IPS-18a (cell line): ENCODE measurements around the gene FAM43A.

Experiments used
- H3K27ac ChIP-seq: one replicate; pipeline ENCODE4 v1.5.1; 2013; ENCODE audit warnings: low read length
- H3K27me3 ChIP-seq: one replicate; pipeline ENCODE4 v1.6.1; 2013; ENCODE audit warnings: mild to moderate bottlenecking, low read length; ENCODE audit not compliant: control insufficient read depth, insufficient read depth
- H3K36me3 ChIP-seq: one replicate; pipeline ENCODE4 v1.6.1; 2013; ENCODE audit warnings: low read depth, low read length; ENCODE audit not compliant: control insufficient read depth
- H3K4me1 ChIP-seq: one replicate; pipeline ENCODE4 v1.6.1; 2013; ENCODE audit warnings: low read depth, low read length; ENCODE audit not compliant: control insufficient read depth
- H3K4me3 ChIP-seq: one replicate; pipeline ENCODE4 v1.5.1; 2013; ENCODE audit warnings: low read length
- H3K9ac ChIP-seq: one replicate; pipeline ENCODE4 v1.6.1; 2013; ENCODE audit warnings: mild to moderate bottlenecking, low read length, moderate library complexity
- H3K9me3 ChIP-seq: one replicate; pipeline ENCODE4 v1.6.1; 2013; ENCODE audit warnings: low read depth, low read length; ENCODE audit not compliant: control insufficient read depth

Gene FAM43A

GRCh38 chr3:194688946-194689345 lies 3.3 kb downstream of the FAM43A start:
- H3K27ac ChIP-seq: no peak overlapping the region
- H3K4me1 ChIP-seq: peaks cover 8% of the 10 kb centered on the region
- H3K9me3 ChIP-seq: no peaks in the 10 kb centered on the region
- H3K36me3 ChIP-seq: no peaks in the 10 kb centered on the region
- no peak overlapping the region for H3K9ac ChIP-seq
- peaks cover 36% of the 10 kb centered on the region for H3K27me3 ChIP-seq
- peak overlapping the region; percentile 78 for H3K4me3 ChIP-seq

DNA sequence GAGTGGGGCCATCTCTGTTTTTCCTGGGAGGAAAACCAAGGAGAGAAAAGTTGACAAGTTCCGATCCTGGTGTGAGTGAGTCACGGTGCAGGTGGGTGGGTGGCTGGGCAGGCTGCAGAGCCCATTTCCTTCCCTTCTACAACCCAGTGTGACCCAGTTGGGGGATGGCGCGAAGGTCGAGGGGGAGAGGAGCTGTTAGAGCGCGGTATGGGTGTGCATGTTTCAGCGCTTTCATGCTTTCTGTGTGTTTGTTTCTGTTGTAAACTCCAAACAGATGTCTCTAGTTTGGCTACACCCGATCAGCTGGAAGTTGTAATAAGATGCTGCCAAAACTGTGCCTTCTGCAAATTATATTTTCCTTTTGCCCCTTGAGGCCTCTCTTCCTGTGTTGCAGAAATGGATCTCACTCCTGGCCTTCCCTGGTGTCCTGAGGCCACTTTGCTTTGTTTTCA lies 3.8 kb downstream of the FAM43A start:
- Histone ChIP-seq H3K4me1 (peaks cover 8% of the 10 kb centered on the region), H3K9me3 (no peaks in the 10 kb centered on the region), H3K27me3 (peaks cover 31% of the 10 kb centered on the region), H3K9ac (no peak overlapping the region), H3K4me3 (no peak overlapping the region), H3K36me3 (no peaks in the 10 kb centered on the region), H3K27ac (no peak overlapping the region)

DNA sequence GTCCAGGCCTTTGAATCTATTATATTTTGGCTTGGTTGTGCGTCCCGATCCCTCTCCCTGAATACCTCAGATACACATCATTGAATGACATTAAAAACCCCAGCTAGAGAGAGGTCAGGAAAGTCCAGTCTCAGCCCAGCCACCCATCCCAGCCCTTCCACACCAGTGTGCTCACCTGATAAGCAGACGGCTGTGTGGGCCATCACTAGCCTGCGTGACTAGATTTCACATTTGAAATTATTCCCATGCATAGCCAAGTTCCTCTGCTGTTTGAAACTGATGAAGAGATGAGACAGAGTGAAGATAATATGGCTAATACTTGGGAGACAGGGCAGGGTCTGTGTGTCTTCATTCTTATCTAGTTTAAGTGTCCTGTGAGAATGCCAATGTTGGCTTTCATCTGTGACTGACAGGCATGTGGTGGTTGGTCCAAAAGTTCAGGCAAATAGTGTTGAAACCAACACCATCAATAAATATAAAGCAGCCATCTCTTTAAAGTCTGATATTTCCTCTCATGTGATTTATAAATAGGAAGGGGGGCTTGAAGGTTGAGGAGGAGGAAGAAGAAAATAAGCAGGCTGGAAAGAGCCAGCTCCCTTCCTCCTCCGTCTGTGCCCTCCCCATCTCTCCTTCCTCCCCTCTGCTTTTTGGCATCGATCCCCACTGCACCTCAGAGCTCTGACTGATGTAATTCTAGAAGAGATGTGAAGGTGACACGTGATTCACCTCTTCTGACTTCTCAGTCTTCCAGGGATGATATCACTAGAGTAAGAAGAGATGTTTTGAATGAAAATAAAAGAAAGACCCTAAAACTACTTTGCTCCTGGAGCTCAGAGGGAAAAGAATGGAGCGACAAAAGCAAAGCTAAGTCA lies 5.1 kb downstream of the FAM43A start:
- Histone ChIP-seq H3K9me3 (no peaks in the 10 kb centered on the region), H3K4me3 (no peak overlapping the region), H3K27me3 (peaks cover 21% of the 10 kb centered on the region), H3K9ac (no peak overlapping the region), H3K36me3 (no peaks in the 10 kb centered on the region), H3K27ac (no peak overlapping the region), H3K4me1 (peaks cover 8% of the 10 kb centered on the region)

DNA sequence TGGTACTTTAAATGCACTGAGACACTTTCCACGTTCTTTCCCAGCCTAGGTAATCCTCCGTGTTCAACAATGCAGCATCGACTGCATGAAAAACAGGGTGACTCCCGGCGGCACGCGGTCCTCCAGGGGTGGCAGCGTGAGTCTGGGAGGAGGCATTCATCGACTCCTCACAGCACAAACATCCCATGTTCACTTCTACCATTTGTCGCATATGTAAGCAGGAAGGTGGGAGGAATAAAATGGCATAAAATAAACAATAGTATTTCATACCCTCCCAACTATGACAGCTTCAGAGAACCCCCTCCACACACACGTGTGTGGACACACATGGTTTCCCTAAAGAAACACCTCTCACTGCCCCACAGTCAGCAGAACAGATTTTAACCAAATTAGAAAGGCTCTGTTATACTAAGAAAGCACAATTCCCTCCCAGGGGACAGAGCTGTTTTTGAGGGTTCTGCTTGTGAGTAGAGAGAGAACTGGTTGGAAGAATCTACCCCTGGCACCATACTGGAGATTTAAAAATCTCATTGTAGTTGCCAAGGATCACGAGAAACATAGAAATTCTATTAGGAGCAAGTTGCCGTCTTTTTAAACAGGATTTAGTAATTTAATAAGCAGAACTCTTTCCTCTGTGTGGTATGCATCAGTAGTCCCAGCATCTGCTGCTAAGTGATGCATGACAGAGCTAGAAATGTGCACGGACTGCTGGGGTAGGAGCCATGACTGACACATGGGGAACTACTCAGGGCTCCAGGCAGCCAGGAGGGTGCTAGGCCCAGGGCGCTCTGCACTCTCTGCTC lies 6.0 kb downstream of the FAM43A start:
- H3K36me3 ChIP-seq: no peaks in the 10 kb centered on the region
- peaks cover 13% of the 10 kb centered on the region for H3K27me3 ChIP-seq
- H3K27ac ChIP-seq: no peak overlapping the region
- no peak overlapping the region for H3K9ac ChIP-seq
- H3K9me3 ChIP-seq: no peaks in the 10 kb centered on the region
- no peak overlapping the region for H3K4me3 ChIP-seq
- peaks cover 8% of the 10 kb centered on the region for H3K4me1 ChIP-seq

DNA sequence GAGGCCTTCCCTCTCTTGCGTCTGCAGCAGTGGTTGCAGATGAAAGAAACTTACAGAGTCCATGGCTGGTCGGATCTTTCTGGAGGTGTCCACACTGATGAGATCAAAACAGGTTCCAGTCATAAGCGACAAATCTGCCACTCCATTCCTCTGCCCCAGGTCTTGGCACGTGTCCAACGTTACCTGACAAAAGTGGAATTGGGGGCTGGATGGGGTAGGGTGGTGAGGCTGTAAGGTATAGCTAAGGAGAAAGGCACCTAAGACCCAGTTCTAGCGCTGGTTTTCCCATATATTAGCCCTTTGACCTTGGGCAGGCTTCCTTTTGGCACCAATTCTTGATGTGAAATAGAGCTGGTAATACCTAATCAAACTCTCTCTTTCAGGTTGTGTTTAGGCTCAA lies 11.0 kb downstream of the FAM43A start:
- Histone ChIP-seq H3K4me3 (no peak overlapping the region), H3K9ac (no peak overlapping the region), H3K4me1 (peaks cover 3% of the 10 kb centered on the region), H3K27me3 (no peaks in the 10 kb centered on the region), H3K36me3 (no peaks in the 10 kb centered on the region), H3K27ac (no peak overlapping the region), H3K9me3 (no peaks in the 10 kb centered on the region)

DNA sequence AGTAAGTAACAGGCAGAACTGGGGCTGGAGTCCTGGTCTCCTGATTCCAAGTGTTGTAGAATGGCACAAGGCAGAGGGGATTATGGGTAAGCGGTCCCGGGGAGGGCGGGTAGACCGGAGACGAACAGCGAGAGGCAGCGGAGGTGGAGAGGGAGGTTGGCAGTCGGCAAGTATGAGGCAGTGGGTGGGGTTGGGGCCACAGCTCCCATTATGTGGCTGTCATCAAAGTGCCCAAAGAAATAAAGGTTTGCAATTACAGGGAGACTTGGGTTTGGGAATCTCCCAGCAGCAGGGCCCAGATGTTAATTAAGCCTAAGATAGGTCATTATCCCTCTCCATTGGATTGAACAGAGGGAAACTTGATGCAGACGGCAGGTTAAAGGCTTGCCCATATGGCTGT lies 16.9 kb downstream of the FAM43A start:
- Histone ChIP-seq H3K27me3 (no peaks in the 10 kb centered on the region), H3K9ac (no peak overlapping the region), H3K9me3 (no peaks in the 10 kb centered on the region), H3K36me3 (no peaks in the 10 kb centered on the region), H3K4me1 (peaks cover 10% of the 10 kb centered on the region), H3K27ac (no peak overlapping the region), H3K4me3 (no peak overlapping the region)

DNA sequence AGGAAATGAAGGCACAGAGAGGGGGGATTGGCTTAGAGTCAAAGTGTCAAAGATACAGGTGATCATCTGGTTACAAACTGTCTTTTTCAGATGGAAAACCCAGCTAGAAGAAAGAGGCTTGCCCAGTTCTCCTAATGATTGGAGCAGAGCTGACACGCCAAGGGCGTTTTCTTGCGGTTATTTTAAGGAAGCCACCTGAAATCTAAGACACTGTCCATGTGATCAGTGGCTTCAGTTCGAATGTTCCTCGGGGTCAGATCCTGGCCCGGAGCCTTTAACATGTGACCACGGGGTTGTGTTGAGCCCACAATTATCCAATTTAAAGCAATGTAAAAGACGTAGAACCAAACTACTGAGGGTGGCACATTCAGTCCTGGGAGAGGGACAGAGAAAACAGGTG lies 19.5 kb downstream of the FAM43A start:
- Histone ChIP-seq H3K4me1 (peaks cover 10% of the 10 kb centered on the region), H3K9ac (no peak overlapping the region), H3K36me3 (no peaks in the 10 kb centered on the region), H3K27me3 (no peaks in the 10 kb centered on the region), H3K4me3 (no peak overlapping the region), H3K27ac (no peak overlapping the region), H3K9me3 (no peaks in the 10 kb centered on the region)

DNA sequence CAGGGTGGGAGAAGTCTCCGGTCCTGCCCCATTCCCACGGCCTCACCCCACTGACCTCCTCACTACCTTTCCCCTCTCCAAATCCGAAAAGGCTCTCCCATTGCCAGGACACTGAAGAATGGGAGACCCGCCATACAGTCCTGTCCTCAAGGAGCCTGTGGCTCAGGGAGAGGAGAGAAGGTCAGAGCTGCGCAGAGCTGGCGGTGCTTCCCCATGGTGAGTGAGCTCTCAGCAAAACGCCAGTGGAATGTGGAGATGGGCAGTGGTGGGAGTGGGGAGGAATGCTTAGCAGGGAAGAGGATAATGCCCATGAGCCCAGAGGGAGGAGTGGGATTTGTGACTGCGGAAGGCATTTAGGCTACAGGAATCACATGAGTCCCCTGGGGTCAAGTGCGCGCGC lies 20.1 kb downstream of the FAM43A start:
- H3K27ac ChIP-seq: no peak overlapping the region
- no peak overlapping the region for H3K9ac ChIP-seq
- H3K36me3 ChIP-seq: no peaks in the 10 kb centered on the region
- no peaks in the 10 kb centered on the region for H3K27me3 ChIP-seq
- peaks cover 10% of the 10 kb centered on the region for H3K4me1 ChIP-seq
- H3K4me3 ChIP-seq: no peak overlapping the region
- no peaks in the 10 kb centered on the region for H3K9me3 ChIP-seq

- H3K36me3 ChIP-seq: no peaks in the 10 kb centered on the region
- H3K9me3 ChIP-seq: no peaks in the 10 kb centered on the region
- no peak overlapping the region for H3K9ac ChIP-seq
- peaks cover 10% of the 10 kb centered on the region for H3K4me1 ChIP-seq
- no peak overlapping the region for H3K4me3 ChIP-seq
- no peak overlapping the region for H3K27ac ChIP-seq
- H3K27me3 ChIP-seq: no peaks in the 10 kb centered on the region
Observed at GRCh38 chr3:194707147-194707540, 21.5 kb downstream of the FAM43A start.

DNA sequence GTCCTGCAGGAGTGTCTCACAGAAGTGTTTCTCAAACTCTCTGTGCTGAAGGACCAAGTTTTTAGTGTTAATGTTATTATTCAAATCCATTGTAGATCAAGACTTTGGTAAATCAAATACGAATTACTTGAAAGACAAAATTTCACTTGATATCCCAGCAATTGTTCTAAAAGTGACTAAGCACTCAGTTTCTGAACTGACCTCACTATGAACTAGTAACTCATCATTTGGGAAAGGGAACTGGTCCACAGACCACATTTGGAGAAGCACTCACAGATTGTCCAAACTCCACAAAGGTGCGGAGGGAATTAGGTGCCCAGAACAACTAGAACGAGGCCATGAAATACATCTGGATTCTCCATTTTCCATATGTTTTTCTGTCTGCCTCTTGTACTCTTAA lies 25.6 kb downstream of the FAM43A start:
- H3K9me3 ChIP-seq: no peaks in the 10 kb centered on the region

DNA sequence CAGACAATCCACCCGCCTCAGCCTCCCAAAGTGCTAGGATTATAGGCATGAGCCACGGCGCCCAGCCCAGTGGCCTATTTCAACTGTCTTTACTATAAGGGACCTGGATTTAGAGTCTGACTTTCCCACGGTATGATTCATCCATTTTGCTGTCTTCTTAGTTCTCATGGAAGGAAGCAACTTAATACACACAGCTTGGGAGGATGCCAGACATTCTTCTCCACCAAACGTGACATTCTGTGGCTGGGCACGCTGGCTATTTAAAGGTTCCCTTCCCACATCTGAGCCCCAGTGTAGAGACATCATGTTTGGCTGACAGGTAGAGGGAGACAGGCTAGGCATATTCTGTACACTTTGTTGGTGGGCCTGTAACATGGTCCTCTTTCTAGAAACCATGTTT lies 26.2 kb downstream of the FAM43A start:
- H3K27ac ChIP-seq: no peak overlapping the region
- H3K36me3 ChIP-seq: no peaks in the 10 kb centered on the region
- H3K4me3 ChIP-seq: no peak overlapping the region
- no peaks in the 10 kb centered on the region for H3K27me3 ChIP-seq
- H3K9me3 ChIP-seq: no peaks in the 10 kb centered on the region
- H3K4me1 ChIP-seq: peaks cover 4% of the 10 kb centered on the region
- no peak overlapping the region for H3K9ac ChIP-seq

More for the DNA sequence above, 25.6 kb downstream of the FAM43A start:
- H3K4me3 ChIP-seq: no peak overlapping the region
- no peak overlapping the region for H3K27ac ChIP-seq
- no peaks in the 10 kb centered on the region for H3K27me3 ChIP-seq
- H3K9ac ChIP-seq: no peak overlapping the region
- H3K4me1 ChIP-seq: peaks cover 10% of the 10 kb centered on the region
- H3K36me3 ChIP-seq: no peaks in the 10 kb centered on the region
